SHP77 treated with DMSO at 0.1 percent for 48 hours (cell line): ENCODE data around the gene IGFBP2.
A peak's percentile ranks its signal among the peaks of the same experiment; 100 is the strongest.

Source experiments
- DNase-seq: peaks from one replicate; lab custom pipeline; 2025; lab: John Stamatoyannopoulos, UW

Gene IGFBP2

GRCh38 chr2:216615298-216616082 is 17.7 kb upstream of the IGFBP2 start:
- DNase-seq = no peak

- no peak for DNase-seq
Observed at GRCh38 chr2:216616083-216616678, 17.0 kb upstream of the IGFBP2 start.

- DNase-seq = no peak
Observed at GRCh38 chr2:216617159-216617815, 15.9 kb upstream of the IGFBP2 start.

GRCh38 chr2:216618785-216619184 is 14.4 kb upstream of the IGFBP2 start:
- DNase-seq = no peak

- DNase-seq = peak; percentile 94
Observed at GRCh38 chr2:216619411-216620393, 13.5 kb upstream of the IGFBP2 start.

- no peak for DNase-seq
Observed at GRCh38 chr2:216620786-216621185, 12.4 kb upstream of the IGFBP2 start.

- no peak for DNase-seq
Observed at GRCh38 chr2:216621292-216621691, 11.9 kb upstream of the IGFBP2 start.

GRCh38 chr2:216622526-216622925 is 10.7 kb upstream of the IGFBP2 start:
- DNase-seq = no peak

- DNase-seq = no peak
Observed at GRCh38 chr2:216624251-216624650, 9.0 kb upstream of the IGFBP2 start.

- DNase-seq = no peak
Observed at GRCh38 chr2:216626168-216626874, 6.9 kb upstream of the IGFBP2 start.

- no peak for DNase-seq
Observed at GRCh38 chr2:216626875-216627245, 6.4 kb upstream of the IGFBP2 start.

- no peak for DNase-seq
Observed at GRCh38 chr2:216629784-216630183, 3.4 kb upstream of the IGFBP2 start.

GRCh38 chr2:216632346-216632951 is 771 bp upstream of the IGFBP2 start:
- no peak for DNase-seq

- no peak for DNase-seq
Observed at GRCh38 chr2:216633616-216634369, 573 bp downstream of the IGFBP2 start.

GRCh38 chr2:216634370-216635148 is 1.3 kb downstream of the IGFBP2 start:
- no peak for DNase-seq

GRCh38 chr2:216635171-216635570 is 2.0 kb downstream of the IGFBP2 start:
- no peak for DNase-seq

- no peak for DNase-seq
Observed at GRCh38 chr2:216635701-216636550, 2.7 kb downstream of the IGFBP2 start.
